Fibroblast of the aortic adventitia (primary cell): ENCODE measurements around the gene NOSIP. TPM values are rescaled to one million over a fixed set of nuclear protein-coding genes. Genes with fewer than 3 reads are reported as not detected.

Source experiments
- DNase-seq: peaks from one replicate; pipeline ENCODE4 v3.0.0-alpha.2; 2010; ENCODE audit warnings: low read depth
- H3K4me3 ChIP-seq: 2 replicates; pipeline ENCODE4 v1.5.1; 2011; ENCODE audit warnings: low read depth, mild to moderate bottlenecking, control low read depth, low read length, moderate library complexity
- total RNA-seq: library from RNA; depleted of rRNA; stranded (reverse); fragments of >200 nt; gene quantifications from 2 replicates; pipeline ENCODE4 v1.2.3, GENCODE V29; 2012; ENCODE audit warnings: low replicate concordance
- TF ChIP-seq, protein P1 (sequence below): IDR thresholded peaks from 2 replicates; pipeline ENCODE4 v1.5.1; 2011; ENCODE audit warnings: mild to moderate bottlenecking, low read length, control low read depth, inconsistent platforms; ENCODE audit not compliant: insufficient read depth

NOSIP gene
- total RNA-seq, 1 donor = 46.9 TPM

DNA sequence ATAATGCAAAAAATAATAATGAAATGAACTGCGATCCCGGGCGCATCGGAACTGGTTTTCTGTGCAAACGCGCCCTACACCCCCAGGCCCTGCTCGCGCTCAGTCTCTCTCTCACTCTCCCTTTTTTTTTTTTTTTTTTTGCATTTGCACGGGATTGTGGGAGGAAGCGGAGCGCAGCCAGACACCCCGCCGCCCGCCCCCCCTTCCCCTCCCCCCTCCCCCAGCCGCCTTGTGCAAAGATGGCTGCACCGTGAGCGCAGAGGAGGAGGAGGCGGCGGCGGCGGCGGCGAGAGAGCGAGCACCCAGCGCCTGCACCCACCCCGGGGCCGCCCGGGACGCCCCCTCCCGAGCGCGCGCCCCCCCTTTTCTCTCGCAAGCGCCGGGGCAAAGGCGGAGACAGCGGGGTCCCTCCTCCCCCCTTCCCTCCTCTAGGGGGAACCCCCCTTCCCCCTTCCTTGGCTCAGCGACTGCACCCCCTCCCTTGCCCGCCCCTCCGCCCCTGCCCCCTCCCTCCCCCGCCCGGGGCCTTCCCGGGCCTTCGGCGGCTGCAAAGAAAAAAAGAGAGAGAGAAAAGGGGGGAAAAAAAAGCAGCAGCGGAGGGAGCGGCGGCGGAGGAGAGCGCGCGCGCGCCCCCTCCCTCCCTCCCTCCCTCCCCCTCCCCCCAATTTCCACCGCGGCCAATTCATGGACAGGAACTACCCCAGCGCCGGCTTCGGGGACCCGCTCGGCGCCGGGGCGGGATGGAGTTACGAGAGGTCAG is 10.8 kb upstream of the NOSIP start, which contains the start of gene PRR12:
Gene PRR12, plus strand, starts transcription at position 212 of the 760 bp plus-strand sequence. Its CDS starts 473 bp downstream, at position 685.
- TF ChIP-seq, protein P1, sequence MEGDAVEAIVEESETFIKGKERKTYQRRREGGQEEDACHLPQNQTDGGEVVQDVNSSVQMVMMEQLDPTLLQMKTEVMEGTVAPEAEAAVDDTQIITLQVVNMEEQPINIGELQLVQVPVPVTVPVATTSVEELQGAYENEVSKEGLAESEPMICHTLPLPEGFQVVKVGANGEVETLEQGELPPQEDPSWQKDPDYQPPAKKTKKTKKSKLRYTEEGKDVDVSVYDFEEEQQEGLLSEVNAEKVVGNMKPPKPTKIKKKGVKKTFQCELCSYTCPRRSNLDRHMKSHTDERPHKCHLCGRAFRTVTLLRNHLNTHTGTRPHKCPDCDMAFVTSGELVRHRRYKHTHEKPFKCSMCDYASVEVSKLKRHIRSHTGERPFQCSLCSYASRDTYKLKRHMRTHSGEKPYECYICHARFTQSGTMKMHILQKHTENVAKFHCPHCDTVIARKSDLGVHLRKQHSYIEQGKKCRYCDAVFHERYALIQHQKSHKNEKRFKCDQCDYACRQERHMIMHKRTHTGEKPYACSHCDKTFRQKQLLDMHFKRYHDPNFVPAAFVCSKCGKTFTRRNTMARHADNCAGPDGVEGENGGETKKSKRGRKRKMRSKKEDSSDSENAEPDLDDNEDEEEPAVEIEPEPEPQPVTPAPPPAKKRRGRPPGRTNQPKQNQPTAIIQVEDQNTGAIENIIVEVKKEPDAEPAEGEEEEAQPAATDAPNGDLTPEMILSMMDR = no peak
- peak within 1 kb of the TSS; percentile 84 for H3K4me3 ChIP-seq
- DNase-seq = peak; percentile 75

- TF ChIP-seq, protein P1 = peak; percentile 37
- peak overlapping the region; percentile 84 for H3K4me3 ChIP-seq
- peak; percentile 96 for DNase-seq
These were observed 10.0 kb upstream of the NOSIP start for GRCh38 chr19:49590071-49590970.

- TF ChIP-seq, protein P1 = no peak
- no peak for DNase-seq
- H3K4me3 ChIP-seq = no peak overlapping the region
These were observed 9.1 kb upstream of the NOSIP start for GRCh38 chr19:49589502-49589905.

DNA sequence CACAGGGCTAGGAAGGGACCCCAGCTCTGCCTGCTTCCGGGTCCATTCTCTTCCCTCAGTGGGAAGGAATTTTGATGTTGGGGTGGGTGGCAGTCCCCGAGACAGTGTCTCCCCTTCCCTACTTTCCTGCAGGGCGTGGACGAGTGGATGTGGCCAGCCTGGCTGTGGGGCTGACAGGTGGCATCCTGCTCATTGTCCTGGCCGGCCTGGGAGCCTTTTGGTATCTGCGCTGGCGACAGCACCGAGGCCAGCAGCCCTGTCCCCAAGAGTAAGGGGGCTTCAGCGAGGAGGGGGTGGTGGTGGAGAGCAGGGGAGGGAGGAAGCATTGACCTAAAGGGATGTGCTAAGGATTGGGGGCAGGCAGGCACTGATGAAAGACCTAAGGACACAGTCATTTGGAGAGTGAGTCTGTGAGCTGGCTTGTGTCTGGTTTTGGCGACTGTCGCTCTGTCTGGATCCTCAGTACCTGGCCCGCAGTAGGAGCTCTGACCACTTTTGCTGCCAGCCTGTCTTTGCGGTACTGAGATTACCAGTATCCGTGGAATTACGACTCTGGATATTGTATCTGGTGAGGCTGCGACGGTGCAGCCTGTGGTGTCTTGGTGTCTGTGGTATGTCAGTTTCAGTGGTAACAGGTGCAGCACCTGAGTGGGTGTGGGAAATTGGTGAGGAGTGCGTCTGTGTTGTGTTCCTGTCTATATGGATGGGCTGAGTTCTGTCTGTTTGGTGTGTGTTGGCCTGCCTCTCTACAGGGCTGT is 8.2 kb upstream of the NOSIP start:
- no peak overlapping the region for H3K4me3 ChIP-seq
- TF ChIP-seq, protein P1 = no peak
- no peak for DNase-seq

- TF ChIP-seq, protein P1 = no peak
- no peak for DNase-seq
- no peak overlapping the region for H3K4me3 ChIP-seq
These were observed 6.9 kb upstream of the NOSIP start for GRCh38 chr19:49587227-49587626.

GRCh38 chr19:49585023-49585422 is 4.7 kb upstream of the NOSIP start:
- TF ChIP-seq, protein P1 = no peak
- no peak overlapping the region for H3K4me3 ChIP-seq
- no peak for DNase-seq
